NCI-H2171 (cell line): Measurements from ENCODE around the gene ASL.
"Not testable (repeated sequence)": the region's sequence is repeated elsewhere in the genome, so short reads cannot be mapped to it uniquely, and the experiment has no call there.

Experiments used
- DNase-seq: peaks from one replicate; lab custom pipeline; 2025; lab: John Stamatoyannopoulos, UW

Gene ASL

GRCh38 chr7:66076462-66077329 is 1.1 kb downstream of the ASL start:
- no peak for DNase-seq

GRCh38 chr7:66078067-66078466 is 2.4 kb downstream of the ASL start:
- no peak for DNase-seq

GRCh38 chr7:66082083-66082482 is 6.5 kb downstream of the ASL start:
- no peak for DNase-seq

- no peak for DNase-seq
Measured at GRCh38 chr7:66082886-66083415, 7.3 kb downstream of the ASL start.

- DNase-seq: no peak
Measured at GRCh38 chr7:66083677-66084076, 8.1 kb downstream of the ASL start.

- no peak for DNase-seq
Measured at GRCh38 chr7:66088861-66089838, 13.5 kb downstream of the ASL start.

GRCh38 chr7:66092654-66093053 is 17.0 kb downstream of the ASL start:
- no peak for DNase-seq

- no peak for DNase-seq
Measured at GRCh38 chr7:66095010-66095409, 19.4 kb downstream of the ASL start.

- no peak for DNase-seq
Measured at GRCh38 chr7:66099232-66099550, 23.6 kb downstream of the ASL start.

- DNase-seq: peak; percentile 61
Measured at GRCh38 chr7:66099551-66100407, 24.2 kb downstream of the ASL start.

- DNase-seq: peak; percentile 43
Measured at GRCh38 chr7:66100408-66101050, 24.9 kb downstream of the ASL start.

GRCh38 chr7:66102168-66102567 is 26.5 kb downstream of the ASL start:
- DNase-seq: not testable (repeated sequence)

- not testable (repeated sequence) for DNase-seq
Measured at GRCh38 chr7:66103994-66104393, 28.4 kb downstream of the ASL start.

- no peak for DNase-seq
Measured at GRCh38 chr7:66105263-66105748, 29.7 kb downstream of the ASL start.

- not testable (repeated sequence) for DNase-seq
Measured at GRCh38 chr7:66108410-66108809, 32.8 kb downstream of the ASL start.

- no peak for DNase-seq
Measured at GRCh38 chr7:66110856-66111255, 35.2 kb downstream of the ASL start.

- DNase-seq: peak; percentile 79
Measured at GRCh38 chr7:66114743-66115649, 39.4 kb downstream of the ASL start, which contains the start of gene CRCP. Gene CRCP, plus strand, starts transcription at chr7:66114847. Its CDS starts 116 bp downstream, at chr7:66114963.

- not testable (repeated sequence) for DNase-seq
Measured at GRCh38 chr7:66116680-66117420, 41.2 kb downstream of the ASL start.

- DNase-seq: no peak
Measured at GRCh38 chr7:66118603-66119002, 43.0 kb downstream of the ASL start.
